Lung (tissue), 12 donors: Measurements from ENCODE around the gene RALA. TPM values are rescaled to one million over a fixed set of nuclear protein-coding genes. Genes with fewer than 3 reads are reported as not detected.

Experiments used
- ATAC-seq: fragments of 200-7000 bp; cut with Tn5 transposase; one replicate; pipeline ENCODE4 v1.9.1; 2020; ENCODE audit warnings: moderate number of reproducible peaks; ENCODE audit not compliant: insufficient read depth, low FRiP score
- DNase-seq, 3 donors: peaks; one replicate each; pipeline ENCODE4 v3.0.0-alpha.2; 2013 to 2017
- H3K27ac ChIP-seq, 2 donors: one replicate each; pipeline ENCODE4 v1.5.1; 2013; ENCODE audit warnings: mild to moderate bottlenecking in 2 of 2, moderate library complexity in 2 of 2, control low read depth in 1 of 2, inconsistent platforms in 1 of 2, low read depth in 1 of 2, low read length in 1 of 2
- H3K27me3 ChIP-seq, 3 donors: one replicate each; pipeline ENCODE4 v1.5.1; 2013; ENCODE audit warnings: low read length in 2 of 3; ENCODE audit not compliant: control insufficient read depth in 3 of 3, insufficient read depth in 3 of 3
- H3K36me3 ChIP-seq, 4 donors: one replicate each; pipeline ENCODE4 v1.5.1; 2013; ENCODE audit warnings: low read length in 4 of 4, mild to moderate bottlenecking in 1 of 4, moderate library complexity in 1 of 4; ENCODE audit not compliant: control insufficient read depth in 4 of 4, insufficient read depth in 4 of 4
- H3K4me1 ChIP-seq, 5 donors: one replicate each; pipeline ENCODE4 v1.5.1; 2013; ENCODE audit warnings: low read length in 5 of 5, mild to moderate bottlenecking in 2 of 5, moderate library complexity in 1 of 5; ENCODE audit not compliant: control insufficient read depth in 5 of 5, insufficient read depth in 5 of 5
- H3K4me3 ChIP-seq: one replicate; pipeline ENCODE4 v1.5.1; 2013; ENCODE audit warnings: mild to moderate bottlenecking, control low read depth, moderate library complexity
- H3K9ac ChIP-seq, 2 donors: one replicate each; pipeline ENCODE4 v1.5.1; 2013; ENCODE audit warnings: low read length in 2 of 2, control low read depth in 1 of 2; ENCODE audit not compliant: insufficient read depth in 1 of 2
- H3K9me3 ChIP-seq, 4 donors: one replicate each; pipeline ENCODE4 v1.5.1; 2013; ENCODE audit warnings: low read length in 3 of 4, mild to moderate bottlenecking in 1 of 4, moderate library complexity in 1 of 4; ENCODE audit not compliant: control insufficient read depth in 4 of 4, insufficient read depth in 3 of 4
- CTCF ChIP-seq: IDR thresholded peaks from 2 replicates; pipeline ENCODE4 v1.5.1; 2012; ENCODE audit warnings: mild to moderate bottlenecking; ENCODE audit errors: control extremely low read depth, extremely low read depth
- WGBS, 2 donors: extraction: QIAGEN DNeasy Blood & Tissue Kit; methylation state at CpG; one replicate each; pipeline ENCODE4 v1.1.7; 2013; 5-methylcytosine and 5-hydroxymethylcytosine counted together
- polyA plus RNA-seq, 2 donors: library from polyadenylated mRNA; stranded (reverse); fragments of 200-250 nt; gene quantifications; one replicate each; pipeline ENCODE4 v1.2.1, GENCODE V29; 2013
- total RNA-seq, 2 donors: library from RNA; depleted of rRNA in 1 of 2; stranded (reverse); fragments of >200 nt in 1 of 2; gene quantifications; one replicate each; pipeline ENCODE4 v1.2.1, GENCODE V29; 2014 to 2021
- donor health status: control.
- donor health status: control.
- donor health status: Bipolar disorder and iron deficiency.
- donor health status: healthy.
- donor health status: DM: yes; HTN: yes; CAD: no.

RALA gene
- total and polyA plus RNA-seq, 4 donors, result 29.5 to 41.0 (median 30.6) TPM

- 81 to 85% methylated on average over 2 of the region's 2 CpGs for WGBS, 2 donors
- H3K4me1 ChIP-seq, result no peaks in the 10 kb centered on the region
- ATAC-seq (no peak), DNase-seq (no peak)
- H3K27ac ChIP-seq, result no peak overlapping the region
- no peak overlapping the region for H3K4me3 ChIP-seq
- H3K9ac ChIP-seq, result no peak overlapping the region
- H3K36me3 ChIP-seq, result peaks cover 6 to 40% (median 24%) of the 10 kb centered on the region in 4 donors
- TF ChIP-seq CTCF, result no peak
- no peaks in the 10 kb centered on the region for H3K9me3 ChIP-seq
- no peaks in the 10 kb centered on the region for H3K27me3 ChIP-seq
Observed at GRCh38 chr7:39693812-39694211, 70.4 kb downstream of the RALA start.

DNA sequence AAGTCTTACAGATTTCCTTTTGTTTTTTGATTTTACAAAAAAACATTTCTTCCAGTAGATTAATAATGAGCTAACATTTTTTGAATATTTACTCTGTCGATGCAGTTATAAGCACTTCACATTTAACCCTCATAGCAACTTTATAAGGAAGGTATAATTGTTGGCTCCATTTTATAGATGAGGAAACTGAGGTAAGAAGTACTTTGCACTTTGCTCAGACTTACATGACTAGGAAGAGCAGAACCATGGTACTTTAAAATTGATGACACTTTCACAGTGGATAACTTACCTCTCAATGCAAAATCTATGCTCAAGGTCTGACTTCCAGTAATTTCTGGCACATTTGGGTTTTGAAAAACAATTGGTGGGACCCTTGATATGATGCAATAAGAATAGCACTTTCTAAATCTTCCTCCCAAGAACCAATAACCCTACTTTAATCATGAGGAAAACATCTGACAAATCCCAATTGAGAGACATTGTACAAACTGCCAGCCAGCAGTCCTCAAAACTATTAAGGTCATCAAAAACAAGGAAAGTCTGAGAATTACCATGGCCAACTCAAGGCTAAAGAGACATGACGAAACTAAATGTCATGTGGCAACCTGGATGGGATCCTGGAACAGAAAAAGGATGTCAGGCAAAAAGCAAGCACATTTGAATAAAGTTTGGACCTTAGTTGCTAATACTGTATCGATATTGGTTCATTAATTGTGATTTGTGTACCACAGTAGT lies 72.6 kb downstream of the RALA start:
- no peaks in the 10 kb centered on the region for H3K27me3 ChIP-seq

GRCh38 chr7:39696631-39697030 lies 73.3 kb downstream of the RALA start:
- DNase-seq (no peak), ATAC-seq (no peak)
- 79 to 83% methylated on average over 3 of the region's 3 CpGs for WGBS, 2 donors
- H3K4me3 ChIP-seq, result no peak overlapping the region
- TF ChIP-seq CTCF, result no peak
- H3K27ac ChIP-seq, result no peak overlapping the region
- H3K36me3 ChIP-seq, result peaks cover 13 to 34% (median 16%) of the 10 kb centered on the region in 4 donors
- no peaks in the 10 kb centered on the region for H3K4me1 ChIP-seq
- no peaks in the 10 kb centered on the region for H3K9me3 ChIP-seq
- H3K9ac ChIP-seq, result no peak overlapping the region
- no peaks in the 10 kb centered on the region for H3K27me3 ChIP-seq

More for the DNA sequence above, 72.6 kb downstream of the RALA start:
- H3K36me3 ChIP-seq, result peaks cover 14 to 33% (median 17%) of the 10 kb centered on the region in 4 donors
- ATAC-seq (no peak), DNase-seq (no peak)
- no peaks in the 10 kb centered on the region for H3K9me3 ChIP-seq
- 86 to 92% methylated on average over 3 of the region's 3 CpGs for WGBS, 2 donors
- no peak overlapping the region for H3K27ac ChIP-seq
- TF ChIP-seq CTCF, result no peak
- H3K4me1 ChIP-seq, result no peaks in the 10 kb centered on the region
- no peak overlapping the region for H3K9ac ChIP-seq
- H3K4me3 ChIP-seq, result no peak overlapping the region

GRCh38 chr7:39697483-39697882 lies 74.1 kb downstream of the RALA start:
- Histone ChIP-seq H3K4me1 (no peaks in the 10 kb centered on the region), H3K9ac (no peak overlapping the region), H3K27me3 (no peaks in the 10 kb centered on the region), H3K9me3 (no peaks in the 10 kb centered on the region), H3K27ac (no peak overlapping the region), H3K36me3 (peaks cover 11 to 32% (median 14%) of the 10 kb centered on the region in 4 donors), H3K4me3 (no peak overlapping the region)
- DNase-seq (no peak), ATAC-seq (no peak)
- no peak for TF ChIP-seq CTCF
- 93 to 95% methylated on average over 1 of the region's 1 CpG for WGBS, 2 donors
